Measurements from ENCODE around the gene TAF4.

Gene TAF4

DNA sequence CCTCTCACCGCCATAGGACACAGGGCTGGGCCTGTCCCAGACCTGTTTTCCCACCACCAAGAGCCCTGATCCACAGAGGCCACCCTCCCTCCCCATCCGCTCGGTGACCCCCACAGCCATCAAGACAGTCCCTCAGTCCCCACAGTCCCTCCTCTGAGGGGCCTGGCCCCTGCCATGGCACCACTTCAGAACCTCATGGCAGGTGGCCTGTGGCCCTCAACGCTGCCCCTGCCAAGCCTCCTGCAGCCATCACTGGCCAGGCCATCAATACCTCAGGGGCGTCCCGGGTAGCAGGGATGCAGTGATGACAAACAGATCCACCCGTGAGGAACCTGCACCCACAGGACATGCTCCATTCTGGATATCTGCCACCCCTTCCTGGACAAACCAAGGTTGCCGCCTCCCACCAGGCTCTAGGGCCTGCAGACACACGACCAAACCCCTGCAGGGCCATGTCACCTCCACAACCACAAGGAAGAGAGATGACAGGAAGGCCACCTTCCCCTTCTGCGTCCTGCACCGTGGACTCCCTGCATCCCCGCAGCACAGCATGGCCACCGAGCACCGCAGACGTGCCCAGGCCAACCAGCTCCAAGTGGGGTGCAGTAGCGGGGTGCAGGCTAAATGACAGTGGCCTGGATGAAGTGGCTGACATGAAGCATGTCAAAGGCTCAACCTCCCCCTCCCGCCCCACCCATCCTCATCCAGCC is 14.0 kb downstream of the TAF4 start:
- Histone ChIP-seq H3K9me3 (ENCODE audit: control insufficient read depth in 1 of 2, low read length in 2 of 2) (no peaks in the 10 kb centered on the region), H3K27ac (ENCODE audit: low read depth, low read length) (no peak overlapping the region), H3K9ac (ENCODE audit: low read depth in 1 of 2, low read length in 2 of 2) (no peak overlapping the region), H3K4me3 (ENCODE audit: low read depth in 1 of 2, low read length in 2 of 2) (no peak overlapping the region), H3K36me3 (ENCODE audit: control insufficient read depth in 1 of 2, insufficient read depth in 2 of 2, low read length in 2 of 2) (peaks cover 11 to 34% of the 10 kb centered on the region in 2 donors), H3K4me1 (ENCODE audit: control insufficient read depth in 1 of 2, insufficient read depth in 2 of 2, low read length in 2 of 2) (peaks cover 0 to 4% of the 10 kb centered on the region in 2 donors), H3K27me3 (ENCODE audit: control insufficient read depth in 1 of 2, insufficient read depth in 2 of 2, low read length in 2 of 2) (no peaks in the 10 kb centered on the region)

DNA sequence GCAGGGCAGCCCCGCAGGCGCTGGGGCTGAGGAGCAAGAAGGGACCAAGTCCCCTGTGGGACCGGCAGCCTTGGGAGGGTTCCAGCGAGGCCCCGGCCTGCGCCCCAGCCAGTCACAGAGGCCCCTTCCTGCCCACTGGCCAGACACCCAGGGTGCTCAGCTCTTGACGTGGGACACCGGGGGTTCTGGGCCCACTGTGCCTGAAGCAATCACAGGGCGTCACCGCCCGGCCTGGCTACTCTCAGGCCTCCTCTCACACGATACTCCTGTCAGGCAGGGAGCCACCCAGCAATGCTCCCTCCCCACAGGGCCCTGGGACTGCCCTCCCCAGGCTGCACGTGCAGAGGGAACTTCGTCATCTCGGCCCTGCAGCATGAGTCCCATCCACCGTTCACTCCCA is 14.5 kb downstream of the TAF4 start:
- no peak overlapping the region for H3K27ac ChIP-seq (ENCODE audit: low read depth, low read length)

DNA sequence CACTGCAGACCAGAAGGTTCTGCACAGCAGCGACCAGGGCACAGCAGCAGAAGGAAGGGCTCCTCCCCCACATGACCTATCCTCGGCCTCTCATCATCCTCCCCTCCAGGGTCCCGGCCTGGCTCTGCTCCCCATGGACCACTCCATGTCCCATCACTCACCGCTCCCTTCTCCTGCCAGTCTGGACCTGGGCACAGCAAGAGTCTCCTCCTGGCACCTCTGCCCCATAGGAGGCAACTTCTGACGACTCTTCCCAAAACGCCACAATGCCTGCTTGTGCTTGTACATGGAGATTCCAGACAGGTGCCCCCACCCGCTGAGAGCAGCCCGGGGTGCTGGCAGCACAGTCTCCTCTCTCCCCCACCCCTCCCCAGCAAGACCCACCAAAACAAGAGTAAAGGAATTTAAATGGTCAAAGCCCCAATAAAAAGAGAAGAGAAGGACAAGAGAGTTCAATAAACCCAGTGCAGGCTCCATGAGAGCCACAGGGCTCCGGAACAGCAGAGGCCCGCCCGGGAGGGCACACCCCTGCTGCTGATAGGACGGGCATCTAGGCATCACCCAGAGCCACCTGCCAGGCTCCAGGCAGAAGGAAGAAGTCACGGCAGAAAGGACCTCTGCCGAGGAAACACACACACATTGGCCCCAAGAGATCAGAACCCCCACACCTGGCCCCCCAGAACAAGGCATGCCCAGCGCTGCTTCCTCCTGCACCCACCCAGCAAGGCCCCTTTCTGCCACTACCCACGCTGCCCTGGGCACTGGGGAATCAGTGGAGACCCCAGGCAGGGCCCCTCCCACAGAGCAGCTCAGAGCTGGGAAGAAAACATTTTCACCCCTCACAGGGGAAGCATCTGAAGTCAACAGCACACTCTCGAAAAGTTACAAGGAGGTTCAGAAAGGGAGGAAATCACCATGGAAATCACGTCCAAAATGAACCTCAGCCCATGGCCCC is 15.2 kb downstream of the TAF4 start:
- peaks cover 5 to 28% of the 10 kb centered on the region in 2 donors for H3K36me3 ChIP-seq (ENCODE audit: control insufficient read depth in 1 of 2, insufficient read depth in 2 of 2, low read length in 2 of 2)
- H3K4me1 ChIP-seq (ENCODE audit: control insufficient read depth in 1 of 2, insufficient read depth in 2 of 2, low read length in 2 of 2): peaks cover 0 to 4% of the 10 kb centered on the region in 2 donors
- H3K9me3 ChIP-seq (ENCODE audit: control insufficient read depth in 1 of 2, low read length in 2 of 2): no peaks in the 10 kb centered on the region
- no peaks in the 10 kb centered on the region for H3K27me3 ChIP-seq (ENCODE audit: control insufficient read depth in 1 of 2, insufficient read depth in 2 of 2, low read length in 2 of 2)
- no peak overlapping the region for H3K4me3 ChIP-seq (ENCODE audit: low read depth in 1 of 2, low read length in 2 of 2)
- H3K27ac ChIP-seq (ENCODE audit: low read depth, low read length): no peak overlapping the region
- no peak overlapping the region for H3K9ac ChIP-seq (ENCODE audit: low read depth in 1 of 2, low read length in 2 of 2)

More for the DNA sequence above, 14.5 kb downstream of the TAF4 start:
- no peak overlapping the region for H3K9ac ChIP-seq (ENCODE audit: low read depth in 1 of 2, low read length in 2 of 2)
- no peak overlapping the region for H3K4me3 ChIP-seq (ENCODE audit: low read depth in 1 of 2, low read length in 2 of 2)
- no peaks in the 10 kb centered on the region for H3K9me3 ChIP-seq (ENCODE audit: control insufficient read depth in 1 of 2, low read length in 2 of 2)
- H3K4me1 ChIP-seq (ENCODE audit: control insufficient read depth in 1 of 2, insufficient read depth in 2 of 2, low read length in 2 of 2): peaks cover 0 to 4% of the 10 kb centered on the region in 2 donors
- no peaks in the 10 kb centered on the region for H3K27me3 ChIP-seq (ENCODE audit: control insufficient read depth in 1 of 2, insufficient read depth in 2 of 2, low read length in 2 of 2)
- peaks cover 6 to 34% of the 10 kb centered on the region in 2 donors for H3K36me3 ChIP-seq (ENCODE audit: control insufficient read depth in 1 of 2, insufficient read depth in 2 of 2, low read length in 2 of 2)

DNA sequence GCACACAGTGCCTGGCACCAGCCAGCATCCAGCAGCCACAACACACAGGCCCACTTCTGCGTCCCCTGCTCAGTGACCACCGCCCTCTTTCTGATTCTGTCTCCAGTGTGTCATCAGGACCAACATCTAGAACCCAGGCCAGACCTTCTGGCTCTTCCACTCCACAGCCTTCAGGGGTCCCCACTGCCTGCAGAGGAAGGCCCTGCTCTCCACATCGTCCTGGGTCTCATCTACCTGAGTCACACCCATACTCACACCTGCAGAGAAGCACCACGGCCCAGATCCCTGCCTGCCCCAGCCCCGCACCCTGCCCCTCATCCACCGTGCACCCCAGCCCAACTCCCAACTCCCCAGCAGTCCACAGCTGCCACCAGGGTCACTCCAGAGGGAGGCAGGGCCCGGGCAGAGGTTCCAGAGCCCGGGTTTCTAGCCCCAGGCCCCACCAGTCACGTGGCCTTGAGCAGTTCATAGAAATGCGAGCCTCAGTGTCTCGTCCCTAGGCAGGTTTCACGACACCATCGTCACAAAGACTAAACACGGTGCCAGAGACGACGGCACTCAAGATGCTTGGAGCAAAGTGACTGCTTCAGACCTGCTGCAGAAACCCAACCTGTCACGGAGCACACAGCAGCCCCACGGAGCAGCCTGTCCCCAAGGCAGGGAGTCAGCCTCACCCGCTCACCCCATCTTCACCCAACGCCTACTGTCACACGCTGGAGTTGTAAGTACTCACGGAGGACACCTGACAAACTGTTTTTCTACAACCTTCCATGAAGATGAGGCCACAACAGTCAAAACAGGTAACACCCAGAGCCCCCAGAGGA is 16.1 kb downstream of the TAF4 start:
- no peak overlapping the region for H3K9ac ChIP-seq (ENCODE audit: low read depth in 1 of 2, low read length in 2 of 2)
- H3K27me3 ChIP-seq (ENCODE audit: control insufficient read depth in 1 of 2, insufficient read depth in 2 of 2, low read length in 2 of 2): no peaks in the 10 kb centered on the region
- H3K9me3 ChIP-seq (ENCODE audit: control insufficient read depth in 1 of 2, low read length in 2 of 2): no peaks in the 10 kb centered on the region
- H3K27ac ChIP-seq (ENCODE audit: low read depth, low read length): no peak overlapping the region
- peaks cover 0 to 22% of the 10 kb centered on the region in 2 donors for H3K36me3 ChIP-seq (ENCODE audit: control insufficient read depth in 1 of 2, insufficient read depth in 2 of 2, low read length in 2 of 2)
- H3K4me3 ChIP-seq (ENCODE audit: low read depth in 1 of 2, low read length in 2 of 2): no peak overlapping the region
- peaks cover 0 to 4% of the 10 kb centered on the region in 2 donors for H3K4me1 ChIP-seq (ENCODE audit: control insufficient read depth in 1 of 2, insufficient read depth in 2 of 2, low read length in 2 of 2)

DNA sequence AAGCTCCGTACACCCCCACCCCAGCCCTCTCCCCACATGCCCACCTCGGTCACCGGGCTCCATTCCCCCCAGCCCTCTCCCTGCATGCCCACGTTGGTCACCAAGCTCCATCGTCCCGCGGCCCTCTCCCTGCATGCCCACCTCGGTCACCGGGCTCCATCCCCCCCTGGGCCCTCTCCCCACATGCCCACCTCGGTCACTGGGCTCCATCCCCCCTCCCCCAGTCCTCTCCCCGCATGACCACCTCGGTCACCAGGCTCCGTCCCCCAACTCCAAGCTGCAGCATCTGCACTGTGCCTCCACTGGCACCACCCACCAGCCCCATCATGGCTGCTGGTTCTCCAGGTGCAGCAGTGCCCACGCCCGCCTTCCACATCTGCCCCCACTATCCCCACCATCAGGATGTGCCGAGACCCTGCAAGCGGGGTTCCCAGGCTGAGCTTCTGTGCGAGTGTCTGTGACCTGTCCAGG is 16.8 kb downstream of the TAF4 start:
- H3K36me3 ChIP-seq (ENCODE audit: control insufficient read depth in 1 of 2, insufficient read depth in 2 of 2, low read length in 2 of 2): peaks cover 0 to 16% of the 10 kb centered on the region in 2 donors
- H3K4me1 ChIP-seq (ENCODE audit: control insufficient read depth in 1 of 2, insufficient read depth in 2 of 2, low read length in 2 of 2): peaks cover 0 to 4% of the 10 kb centered on the region in 2 donors
- no peak overlapping the region for H3K9ac ChIP-seq (ENCODE audit: low read depth in 1 of 2, low read length in 2 of 2)
- H3K9me3 ChIP-seq (ENCODE audit: control insufficient read depth in 1 of 2, low read length in 2 of 2): no peaks in the 10 kb centered on the region
- no peak overlapping the region for H3K4me3 ChIP-seq (ENCODE audit: low read depth in 1 of 2, low read length in 2 of 2)
- H3K27me3 ChIP-seq (ENCODE audit: control insufficient read depth in 1 of 2, insufficient read depth in 2 of 2, low read length in 2 of 2): no peaks in the 10 kb centered on the region
- H3K27ac ChIP-seq (ENCODE audit: low read depth, low read length): no peak overlapping the region

DNA sequence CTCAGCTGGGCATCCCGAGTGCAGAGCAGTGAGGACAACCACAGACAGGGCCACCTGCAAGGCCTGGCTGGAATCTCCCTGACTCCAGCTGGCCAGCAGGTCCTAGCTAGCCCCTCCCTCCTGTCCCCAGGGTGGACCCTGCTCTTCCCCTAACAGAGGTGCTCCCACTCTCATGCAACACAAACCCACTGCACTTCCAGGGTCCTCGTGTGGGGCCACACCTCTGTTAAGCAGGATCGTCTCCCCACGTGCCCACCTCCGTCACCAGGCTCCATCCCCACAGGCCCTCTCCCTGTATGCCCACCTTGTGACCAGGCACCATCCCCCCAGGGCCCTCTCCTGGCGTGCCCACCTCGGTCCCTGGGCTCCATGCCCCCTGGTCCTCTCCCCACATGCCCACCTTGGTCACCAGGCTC is 17.3 kb downstream of the TAF4 start:
- Histone ChIP-seq H3K36me3 (ENCODE audit: control insufficient read depth in 1 of 2, insufficient read depth in 2 of 2, low read length in 2 of 2) (peaks cover 0 to 11% of the 10 kb centered on the region in 2 donors), H3K27me3 (ENCODE audit: control insufficient read depth in 1 of 2, insufficient read depth in 2 of 2, low read length in 2 of 2) (no peaks in the 10 kb centered on the region), H3K4me1 (ENCODE audit: control insufficient read depth in 1 of 2, insufficient read depth in 2 of 2, low read length in 2 of 2) (peaks cover 0 to 4% of the 10 kb centered on the region in 2 donors), H3K9ac (ENCODE audit: low read depth in 1 of 2, low read length in 2 of 2) (no peak overlapping the region), H3K27ac (ENCODE audit: low read depth, low read length) (no peak overlapping the region), H3K4me3 (ENCODE audit: low read depth in 1 of 2, low read length in 2 of 2) (no peak overlapping the region), H3K9me3 (ENCODE audit: control insufficient read depth in 1 of 2, low read length in 2 of 2) (no peaks in the 10 kb centered on the region)

DNA sequence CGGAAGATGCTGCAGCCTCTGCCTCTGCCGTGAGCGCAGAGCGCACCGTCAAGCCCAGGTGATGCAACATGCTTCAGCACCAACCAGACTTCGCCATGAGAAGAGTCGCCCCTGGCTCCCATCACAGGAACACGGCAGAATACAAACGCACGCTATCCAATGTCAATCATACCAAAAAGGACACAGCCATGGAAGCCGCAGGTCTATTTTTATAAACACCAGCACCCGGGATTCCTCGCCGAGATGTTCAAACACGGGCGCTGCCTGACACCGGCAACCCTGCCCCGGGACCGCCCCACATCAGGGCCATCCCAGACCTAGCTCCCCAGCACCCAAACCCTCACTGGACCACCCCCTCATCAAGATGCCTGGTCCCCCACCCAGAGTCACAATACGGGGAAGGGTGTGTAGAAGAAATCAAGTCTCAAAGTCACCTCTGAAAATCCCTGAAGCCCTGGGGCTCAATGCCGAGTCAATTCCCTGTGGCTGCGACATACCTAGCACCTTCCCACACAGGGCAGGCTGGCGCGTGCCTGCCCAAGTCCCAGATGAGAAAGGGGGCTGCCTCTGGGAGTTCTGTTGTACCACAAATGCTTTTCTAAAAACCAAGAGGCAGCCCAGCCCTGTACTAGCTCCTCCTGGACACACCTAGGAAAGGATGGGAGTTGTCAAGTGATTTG is 17.9 kb downstream of the TAF4 start:
- H3K9me3 ChIP-seq (ENCODE audit: control insufficient read depth in 1 of 2, low read length in 2 of 2): no peaks in the 10 kb centered on the region
- H3K36me3 ChIP-seq (ENCODE audit: control insufficient read depth in 1 of 2, insufficient read depth in 2 of 2, low read length in 2 of 2): peaks cover 0 to 6% of the 10 kb centered on the region in 2 donors
- peaks cover 0 to 4% of the 10 kb centered on the region in 2 donors for H3K4me1 ChIP-seq (ENCODE audit: control insufficient read depth in 1 of 2, insufficient read depth in 2 of 2, low read length in 2 of 2)
- no peak overlapping the region for H3K4me3 ChIP-seq (ENCODE audit: low read depth in 1 of 2, low read length in 2 of 2)
- H3K9ac ChIP-seq (ENCODE audit: low read depth in 1 of 2, low read length in 2 of 2): no peak overlapping the region
- H3K27ac ChIP-seq (ENCODE audit: low read depth, low read length): no peak overlapping the region
- no peaks in the 10 kb centered on the region for H3K27me3 ChIP-seq (ENCODE audit: control insufficient read depth in 1 of 2, insufficient read depth in 2 of 2, low read length in 2 of 2)

DNA sequence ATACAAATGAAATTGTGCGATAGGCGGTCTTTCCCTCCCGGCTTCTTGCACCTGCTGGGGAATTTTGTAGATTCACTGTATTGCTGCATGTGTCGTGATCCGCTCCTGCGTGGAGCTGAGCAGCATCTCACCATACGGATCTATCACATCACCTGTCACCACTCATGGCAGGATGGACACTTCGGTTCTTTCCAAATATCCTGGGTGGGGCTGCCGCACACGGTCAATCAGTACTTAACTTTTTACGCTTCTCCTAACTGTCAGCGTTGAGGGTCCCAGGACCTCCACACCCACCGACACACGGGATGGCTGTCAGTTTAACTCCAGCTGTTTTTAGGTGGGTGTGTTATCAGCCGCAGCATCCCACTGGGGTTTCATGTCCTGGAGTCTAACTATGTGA is 19.2 kb downstream of the TAF4 start:
- H3K27ac ChIP-seq (ENCODE audit: low read depth, low read length): no peak overlapping the region
- H3K36me3 ChIP-seq (ENCODE audit: control insufficient read depth in 1 of 2, insufficient read depth in 2 of 2, low read length in 2 of 2): peaks cover 0 to 4% of the 10 kb centered on the region in 2 donors
- H3K27me3 ChIP-seq (ENCODE audit: control insufficient read depth in 1 of 2, insufficient read depth in 2 of 2, low read length in 2 of 2): no peaks in the 10 kb centered on the region
- H3K4me1 ChIP-seq (ENCODE audit: control insufficient read depth in 1 of 2, insufficient read depth in 2 of 2, low read length in 2 of 2): peaks cover 0 to under 1% of the 10 kb centered on the region in 2 donors
- no peak overlapping the region for H3K9ac ChIP-seq (ENCODE audit: low read depth in 1 of 2, low read length in 2 of 2)
- no peaks in the 10 kb centered on the region for H3K9me3 ChIP-seq (ENCODE audit: control insufficient read depth in 1 of 2, low read length in 2 of 2)
- H3K4me3 ChIP-seq (ENCODE audit: low read depth in 1 of 2, low read length in 2 of 2): no peak overlapping the region

DNA sequence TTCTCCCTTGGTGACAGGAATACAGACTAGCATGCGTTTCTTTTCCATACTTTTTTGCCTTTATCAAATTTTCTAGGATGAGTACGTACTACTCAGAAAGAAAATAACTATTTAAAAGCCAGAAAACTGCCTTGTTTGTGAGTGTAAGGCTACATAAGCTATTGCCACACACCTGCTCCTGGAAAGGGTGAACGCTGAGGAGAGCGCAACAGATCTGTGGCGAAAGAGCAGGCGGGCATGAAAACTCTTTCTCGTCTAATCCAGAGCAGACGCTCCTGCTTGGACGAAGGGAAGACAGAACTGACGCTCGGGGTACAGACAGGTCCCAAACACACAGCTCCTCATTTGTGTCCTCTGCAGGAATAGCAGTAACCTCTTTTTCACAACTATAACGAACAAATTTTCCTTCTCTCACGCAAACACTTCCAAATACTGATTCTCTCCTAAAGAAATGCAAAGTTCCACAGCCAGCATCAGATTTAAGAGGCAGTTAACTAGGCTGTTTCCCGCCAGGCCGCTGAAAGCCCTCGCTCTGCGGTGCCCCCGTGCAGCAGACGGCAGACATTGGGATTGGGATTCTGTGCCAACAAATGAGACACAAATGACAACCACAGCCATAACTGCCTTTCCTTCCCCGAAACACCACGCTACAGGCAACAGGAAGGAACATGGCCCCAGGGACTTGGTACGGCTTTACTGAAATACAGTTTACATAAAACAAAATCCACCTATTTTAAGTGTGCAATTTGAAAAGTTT is 20.0 kb downstream of the TAF4 start:
- Histone ChIP-seq H3K4me1 (ENCODE audit: control insufficient read depth in 1 of 2, insufficient read depth in 2 of 2, low read length in 2 of 2) (no peaks in the 10 kb centered on the region), H3K36me3 (ENCODE audit: control insufficient read depth in 1 of 2, insufficient read depth in 2 of 2, low read length in 2 of 2) (peaks cover 0 to 4% of the 10 kb centered on the region in 2 donors), H3K4me3 (ENCODE audit: low read depth in 1 of 2, low read length in 2 of 2) (no peak overlapping the region), H3K27me3 (ENCODE audit: control insufficient read depth in 1 of 2, insufficient read depth in 2 of 2, low read length in 2 of 2) (no peaks in the 10 kb centered on the region), H3K27ac (ENCODE audit: low read depth, low read length) (no peak overlapping the region), H3K9me3 (ENCODE audit: control insufficient read depth in 1 of 2, low read length in 2 of 2) (no peaks in the 10 kb centered on the region), H3K9ac (ENCODE audit: low read depth in 1 of 2, low read length in 2 of 2) (no peak overlapping the region)

Data from duodenal mucosa (tissue), 2 donors.